ENCODE data around the gene OGDH.

DNA sequence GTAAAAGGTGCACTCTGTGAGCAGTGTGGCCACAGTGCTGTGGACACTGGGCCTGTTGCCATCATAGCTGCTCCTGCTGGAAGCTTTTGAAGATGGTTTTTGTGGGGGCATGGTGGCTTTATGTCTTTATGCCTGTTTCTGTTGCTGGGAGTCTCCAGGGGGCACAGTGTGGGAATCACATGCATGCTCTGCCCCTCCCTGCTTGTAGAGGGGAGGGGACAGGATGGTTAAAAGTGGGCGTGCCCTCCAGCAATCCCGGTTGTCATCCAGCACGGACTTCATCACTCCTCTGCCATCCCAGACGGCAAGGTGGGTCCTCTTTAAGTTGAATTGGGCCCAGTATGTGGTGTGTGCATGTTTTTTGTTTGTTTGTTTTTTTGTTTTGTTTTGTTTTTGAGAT lies 20.2 kb downstream of the OGDH start:
- TF ChIP-seq CTCF (IDR thresholded peaks at IDR 0.05) (no peak), POLR2A (IDR thresholded peaks at IDR 0.05) (no peak)
